Stimulated activated CD4-positive, alpha-beta T cell treated with anti-CD3 and anti-CD28 coated beads, Interleukin-15, amount 100 ng/mL, for 24 hours (primary cell): Measurements from ENCODE around the gene TMEM203.

Source experiments
- DNase-seq: peaks from one replicate; pipeline ENCODE4 v3.0.0-alpha.2; 2020

TMEM203 gene

GRCh38 chr9:137228968-137229896 is 23.8 kb upstream of the TMEM203 start:
- DNase-seq = no peak

GRCh38 chr9:137228506-137228967 is 23.1 kb upstream of the TMEM203 start:
- DNase-seq = no peak

GRCh38 chr9:137227853-137228505 is 22.5 kb upstream of the TMEM203 start:
- no peak for DNase-seq

- DNase-seq = peak; percentile 89
Observed at GRCh38 chr9:137227054-137227852, 21.8 kb upstream of the TMEM203 start, which contains the start of gene RNF224. RNF224 (plus strand) TSS chr9:137227502; CDS start chr9:137228336, 834 bp downstream.

GRCh38 chr9:137226338-137227053 is 21.0 kb upstream of the TMEM203 start:
- DNase-seq = no peak

GRCh38 chr9:137225699-137226331 is 20.4 kb upstream of the TMEM203 start:
- no peak for DNase-seq

GRCh38 chr9:137224830-137225694 is 19.6 kb upstream of the TMEM203 start, which contains the start of gene CYSRT1:
CYSRT1 (plus strand) TSS chr9:137225174; CDS start chr9:137225622, 448 bp downstream.
- DNase-seq = peak; percentile 47

- DNase-seq = peak; percentile 99
Observed at GRCh38 chr9:137223078-137223970, 17.9 kb upstream of the TMEM203 start.

- DNase-seq = no peak
Observed at GRCh38 chr9:137222190-137223077, 17.0 kb upstream of the TMEM203 start, which contains the start of gene RNF208. RNF208 (minus strand) TSS chr9:137222240; CDS start chr9:137221212, 1,028 bp downstream.

GRCh38 chr9:137221506-137222111 is 16.2 kb upstream of the TMEM203 start:
- no peak for DNase-seq

GRCh38 chr9:137221095-137221505 is 15.7 kb upstream of the TMEM203 start:
- no peak for DNase-seq

- DNase-seq = no peak
Observed at GRCh38 chr9:137220317-137221094, 15.1 kb upstream of the TMEM203 start.

- no peak for DNase-seq
Observed at GRCh38 chr9:137219757-137220316, 14.4 kb upstream of the TMEM203 start.

- DNase-seq = peak; percentile 22
Observed at GRCh38 chr9:137218754-137219271, 13.4 kb upstream of the TMEM203 start.

- DNase-seq = no peak
Observed at GRCh38 chr9:137218212-137218753, 12.8 kb upstream of the TMEM203 start.
